Hippocampal formation (tissue), 2 donors: ENCODE measurements around the gene KIRREL3.

ENCODE experiments used
- DNase-seq, 2 donors: peaks; one replicate each; lab custom pipeline; 2025; lab: John Stamatoyannopoulos, UW

The KIRREL3 gene

DNA sequence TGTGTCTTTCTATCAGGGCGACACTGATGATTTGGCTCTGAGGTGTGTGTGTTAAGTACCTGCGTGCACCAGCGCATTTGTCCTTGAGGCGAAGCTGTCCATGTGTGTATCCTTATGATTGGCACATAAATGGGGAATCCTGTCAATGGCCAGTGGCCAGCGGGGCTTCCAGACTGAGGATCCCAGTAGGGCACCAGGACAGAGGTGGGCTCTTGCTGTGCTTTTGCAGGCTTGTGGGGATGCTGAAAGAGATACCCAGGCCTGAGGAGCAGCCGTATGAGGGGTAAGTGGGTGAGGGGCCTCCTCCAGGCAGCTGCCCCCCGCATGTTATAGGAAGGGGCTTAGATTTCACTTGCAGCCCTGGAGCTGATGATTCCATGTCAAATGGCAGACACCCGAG lies 488.3 kb downstream of the KIRREL3 start:
- no peak for DNase-seq

DNA sequence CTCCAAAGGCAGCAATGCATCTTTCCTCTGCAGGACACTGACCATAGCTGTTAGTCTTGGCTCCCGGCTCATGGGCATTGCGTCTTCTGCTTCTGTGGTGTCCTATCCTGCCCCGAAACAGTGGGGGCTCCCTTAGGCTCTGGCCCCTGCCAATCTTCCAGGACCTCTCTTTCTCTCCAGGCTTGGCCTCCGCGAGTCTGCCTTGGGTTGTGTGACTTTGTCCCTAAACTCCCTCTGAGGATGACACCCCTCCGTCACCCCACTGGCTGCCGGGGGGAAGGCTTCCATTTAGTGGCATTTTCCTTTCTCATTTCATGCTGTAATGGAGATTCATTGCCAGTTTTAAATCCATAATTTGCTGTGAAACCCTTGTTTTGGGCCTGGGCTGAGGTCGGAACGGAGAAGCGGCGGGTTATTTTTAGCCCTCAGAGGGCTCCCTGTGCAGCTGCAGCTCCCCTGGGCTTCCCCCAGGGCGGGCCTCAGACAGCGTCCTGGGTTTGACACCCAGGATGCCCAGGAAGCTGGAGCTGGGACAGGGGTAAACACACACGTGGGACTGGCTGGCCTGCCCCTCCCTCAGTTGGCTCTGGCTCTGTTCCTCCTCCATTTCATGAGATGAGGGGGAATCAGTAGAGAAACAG lies 489.0 kb downstream of the KIRREL3 start:
- DNase-seq: no peak

DNA sequence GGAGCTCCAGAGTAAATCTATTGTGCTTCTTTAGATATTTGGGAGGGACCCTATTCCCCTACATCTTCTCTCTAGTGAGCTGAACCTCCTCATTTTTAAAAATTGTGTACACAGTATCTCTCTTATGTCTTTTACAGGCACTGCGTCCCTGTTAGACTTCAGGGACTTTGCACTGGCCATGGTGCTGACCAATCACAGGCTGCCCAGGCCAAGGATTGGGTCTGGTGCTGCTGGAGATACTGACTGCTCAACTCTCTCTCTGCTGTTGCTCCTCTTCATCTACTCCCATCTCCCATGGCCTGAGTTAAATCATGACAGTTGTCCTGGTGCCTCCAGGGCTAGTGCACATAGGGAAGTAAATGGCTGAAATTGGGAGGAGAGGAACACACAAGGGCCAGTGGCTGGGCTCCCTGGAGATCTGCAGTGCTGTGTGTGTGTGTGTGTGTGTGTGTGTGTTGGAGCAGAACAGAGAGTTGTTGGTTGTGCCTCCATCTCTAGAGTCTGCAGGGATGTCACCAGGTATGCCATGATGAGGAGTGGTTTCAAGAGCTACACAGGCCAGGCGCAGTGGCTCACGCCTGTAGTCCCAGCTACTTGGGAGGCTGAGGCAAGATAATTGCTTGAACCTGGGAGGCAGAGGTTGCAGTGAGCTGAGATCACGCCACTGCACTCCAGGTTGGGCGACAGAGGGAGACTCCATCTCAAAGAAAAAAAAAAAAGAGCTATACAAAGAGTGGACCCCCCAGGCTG lies 489.8 kb downstream of the KIRREL3 start:
- no peak for DNase-seq

DNA sequence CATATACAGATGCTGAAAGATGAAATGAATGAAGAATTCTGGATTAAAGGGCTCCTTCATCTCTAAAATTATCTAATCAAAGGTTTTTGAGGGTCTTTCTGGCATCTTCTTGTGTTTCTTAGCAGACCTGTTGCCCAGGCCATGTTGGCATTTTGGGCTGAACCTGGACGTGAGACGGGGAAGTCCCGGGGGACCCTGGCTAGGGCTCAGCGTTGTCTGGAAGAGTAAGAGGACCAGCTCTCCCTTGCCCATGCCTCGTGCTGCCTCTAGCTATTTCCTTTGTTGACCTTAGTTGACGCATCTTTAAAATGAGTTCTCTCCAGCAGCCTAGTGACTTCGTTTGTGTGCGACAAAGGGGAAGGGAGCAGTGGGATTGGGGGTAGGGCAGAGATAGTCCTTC lies 492.9 kb downstream of the KIRREL3 start:
- no peak for DNase-seq

DNA sequence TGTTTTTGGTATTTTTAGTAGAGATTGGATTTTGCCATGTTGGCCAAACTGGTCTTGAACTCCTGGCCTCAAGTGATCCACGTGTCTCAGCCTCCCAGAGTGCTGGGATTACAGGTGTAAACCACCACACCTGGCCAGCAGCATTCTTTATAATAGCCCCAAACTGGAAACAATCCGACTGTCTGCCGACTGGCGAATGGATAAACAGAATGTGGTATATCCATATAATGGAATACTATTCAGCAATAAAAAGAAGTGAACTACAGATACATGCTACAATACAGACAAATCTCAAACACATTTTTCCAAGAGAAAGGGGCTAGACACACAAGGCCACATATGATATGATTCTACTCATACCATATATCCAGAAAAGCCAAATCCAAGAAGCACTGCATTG lies 493.8 kb downstream of the KIRREL3 start:
- DNase-seq: no peak

DNA sequence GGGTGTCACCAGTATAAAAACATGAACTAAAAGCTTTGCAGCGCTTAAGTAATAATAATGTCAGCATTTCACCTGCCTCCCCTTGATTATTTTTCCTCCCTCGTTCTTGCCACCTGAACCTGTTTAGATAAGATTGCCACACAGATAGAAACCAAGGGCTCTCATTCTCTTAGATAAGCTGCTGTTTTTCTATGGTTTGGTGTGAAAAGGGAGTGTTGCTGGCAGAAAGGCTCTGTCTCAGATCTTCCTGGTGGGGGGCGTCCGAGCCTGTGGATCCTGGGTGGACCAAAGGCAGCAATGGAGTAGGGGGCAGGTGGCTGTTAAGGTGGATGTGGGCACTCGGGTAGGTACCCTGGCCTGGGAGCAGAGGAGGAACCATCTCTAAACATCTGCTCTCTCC lies 497.6 kb downstream of the KIRREL3 start:
- no peak for DNase-seq

DNA sequence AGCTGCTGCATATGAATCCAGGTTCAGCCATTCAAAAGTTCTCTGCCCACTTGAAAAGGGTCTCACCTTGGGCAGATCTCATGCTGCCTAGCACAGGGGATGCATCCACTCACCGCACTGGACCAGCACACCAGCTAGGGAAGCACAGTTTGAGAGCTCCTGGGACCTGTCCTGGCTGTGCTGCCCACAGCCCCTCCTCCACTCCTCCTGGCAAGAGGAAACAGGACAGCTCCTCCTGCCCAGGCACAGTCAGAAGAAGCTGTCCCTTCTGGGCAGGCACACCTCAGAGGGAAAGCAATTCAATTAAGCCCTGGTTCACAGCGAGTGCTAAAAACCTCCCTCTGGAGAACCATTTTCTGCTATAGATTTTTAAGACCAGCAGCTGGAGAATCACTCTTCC lies 498.4 kb downstream of the KIRREL3 start:
- DNase-seq: no peak

DNA sequence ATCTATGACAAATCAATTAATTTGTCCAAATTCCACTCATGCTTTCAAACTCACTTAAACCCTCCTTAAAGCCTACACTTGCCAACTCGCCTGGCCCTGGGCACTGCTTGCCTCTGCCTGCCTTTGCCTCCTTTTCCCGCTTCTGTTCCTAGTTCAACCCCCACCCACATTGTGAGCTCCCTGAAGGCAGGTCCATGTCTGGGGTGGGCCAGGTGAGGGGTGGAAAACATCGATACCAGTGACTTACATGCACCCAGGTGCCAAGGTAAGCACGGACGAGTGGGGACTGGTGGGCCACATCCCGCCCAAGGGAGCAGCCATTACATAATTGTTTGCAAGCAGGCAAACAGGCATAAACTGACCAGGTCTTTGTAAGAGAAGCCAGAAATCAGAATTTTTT lies 498.9 kb downstream of the KIRREL3 start:
- DNase-seq: no peak

DNA sequence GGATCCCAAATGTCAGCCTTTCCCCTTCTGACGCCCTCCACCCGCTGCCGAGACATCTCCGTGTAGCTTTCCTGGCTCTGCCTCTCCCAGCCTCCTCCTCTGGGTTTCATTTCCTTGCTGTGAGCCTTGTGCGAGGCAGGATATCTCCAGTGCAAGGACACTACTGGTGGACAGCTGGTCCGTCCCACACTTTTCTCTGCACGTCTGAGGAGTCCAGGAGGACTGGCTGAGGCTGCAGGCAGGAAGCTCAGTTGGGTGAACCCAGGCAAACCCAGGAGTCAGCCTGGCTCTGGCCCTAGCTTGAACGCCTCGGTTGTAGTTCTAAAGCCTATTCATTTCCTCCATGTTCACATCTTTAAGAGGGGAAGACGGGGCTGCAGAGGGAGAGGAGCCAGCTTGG lies 499.6 kb downstream of the KIRREL3 start:
- DNase-seq: no peak

DNA sequence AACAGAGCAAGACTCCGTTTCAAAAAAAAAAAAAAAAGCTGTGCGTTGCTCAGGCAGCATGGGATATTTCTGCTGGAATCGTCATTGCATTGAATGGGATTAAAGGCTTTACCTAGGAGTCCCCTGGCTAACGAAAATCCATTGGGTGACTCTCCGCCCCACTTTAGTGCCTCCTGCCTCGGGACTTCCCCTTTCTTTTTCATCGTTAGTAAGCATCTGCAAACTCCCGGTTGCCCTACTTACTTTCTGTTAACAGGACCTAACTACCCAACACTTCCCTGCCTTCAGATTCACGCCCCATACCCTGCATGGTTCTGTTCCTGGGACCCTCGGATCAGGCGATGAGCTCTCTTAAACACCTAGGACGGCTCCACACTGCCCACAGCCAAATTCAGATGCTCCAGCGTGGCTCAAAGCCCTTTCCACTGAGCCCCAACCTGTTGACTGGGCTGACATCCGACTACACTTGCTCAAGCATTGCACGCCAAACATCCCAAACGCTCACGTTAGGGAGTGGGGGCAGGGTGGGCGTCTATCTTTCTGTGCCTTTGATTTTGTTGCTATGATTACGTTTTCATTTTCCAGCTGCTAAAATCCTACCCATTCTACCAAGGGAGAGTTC lies 501.3 kb downstream of the KIRREL3 start:
- no peak for DNase-seq

DNA sequence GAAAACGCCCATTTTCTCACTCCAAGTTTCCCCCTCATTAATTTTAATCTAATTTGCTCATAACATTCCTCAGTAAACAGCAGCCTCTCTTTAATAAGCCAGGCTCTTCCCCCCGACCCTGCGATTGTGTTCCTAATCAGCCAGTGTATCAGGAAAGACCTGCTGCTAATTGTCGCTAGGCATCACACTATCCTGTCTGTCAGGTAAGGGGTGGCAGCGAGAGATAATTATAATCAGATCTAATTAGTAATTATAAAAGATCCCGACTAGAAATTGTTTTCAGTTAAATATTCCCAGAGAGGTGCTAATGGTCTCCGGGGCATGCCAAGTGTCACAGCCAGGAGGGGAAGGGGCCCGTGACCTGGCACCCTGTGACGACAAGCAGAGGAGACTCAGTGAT lies 502.3 kb downstream of the KIRREL3 start:
- DNase-seq: no peak

DNA sequence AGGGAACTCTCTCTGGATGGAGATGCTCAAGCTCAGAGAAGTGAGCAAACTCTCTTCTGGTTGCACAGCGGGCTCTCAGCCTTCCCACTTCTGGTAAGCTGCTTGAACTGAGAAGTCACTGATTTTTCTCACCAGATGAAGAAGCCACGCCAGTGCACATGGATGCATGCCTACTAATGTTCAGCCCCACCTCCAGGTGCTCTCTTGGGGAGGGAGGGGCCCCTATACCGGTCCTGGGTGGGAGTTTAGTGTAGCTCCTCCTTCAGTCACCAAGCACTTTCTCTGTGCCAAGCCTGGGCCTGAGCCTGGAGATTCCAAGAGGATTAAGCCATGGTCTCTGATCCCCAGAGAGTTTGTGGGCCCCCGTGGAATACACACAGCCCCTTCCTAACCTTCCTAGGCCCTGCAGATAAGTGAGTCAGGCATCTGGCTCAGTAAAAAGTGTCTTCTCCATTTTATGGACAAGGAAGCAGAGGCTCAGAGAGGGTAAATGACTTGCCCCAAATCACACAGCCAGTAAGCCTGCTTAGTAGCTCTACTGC lies 502.9 kb downstream of the KIRREL3 start:
- no peak for DNase-seq

DNA sequence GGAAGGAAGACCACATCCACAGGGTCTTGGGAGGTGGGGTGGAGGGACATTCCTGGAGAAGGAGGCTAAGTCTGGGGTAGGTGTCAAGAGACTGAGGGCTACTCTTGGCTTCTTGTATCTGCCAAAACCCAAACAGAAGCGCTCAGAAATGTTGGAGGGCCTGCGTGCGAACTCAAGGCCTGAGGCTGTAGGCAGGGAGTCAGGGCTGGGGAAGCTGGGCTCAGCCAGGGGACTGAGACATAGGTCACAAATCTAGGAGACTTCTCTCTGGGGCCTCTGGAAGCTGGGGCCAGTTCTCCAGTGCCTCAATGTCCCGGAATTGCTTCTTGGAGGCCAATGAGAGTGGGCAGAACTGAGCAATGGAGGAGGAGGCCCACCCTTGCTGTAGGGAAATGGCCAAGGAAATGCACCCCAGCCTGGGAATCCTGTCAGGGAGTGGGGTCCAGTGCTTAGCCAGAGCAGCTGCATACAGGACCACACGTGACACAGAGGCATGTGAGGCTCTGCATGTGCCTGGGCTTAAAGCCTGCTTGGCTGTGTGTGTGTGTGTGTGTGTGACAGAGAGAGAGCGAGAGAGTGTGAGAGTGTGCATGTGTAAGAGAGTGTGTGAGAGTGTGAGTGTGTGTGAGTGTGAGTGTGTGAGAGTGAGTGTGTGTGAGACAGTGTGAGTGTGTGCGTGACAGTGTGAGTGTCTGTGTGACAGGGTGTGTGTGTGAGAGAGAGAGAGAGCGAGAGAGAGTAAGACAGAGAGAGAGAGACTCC lies 503.8 kb downstream of the KIRREL3 start:
- no peak for DNase-seq

DNA sequence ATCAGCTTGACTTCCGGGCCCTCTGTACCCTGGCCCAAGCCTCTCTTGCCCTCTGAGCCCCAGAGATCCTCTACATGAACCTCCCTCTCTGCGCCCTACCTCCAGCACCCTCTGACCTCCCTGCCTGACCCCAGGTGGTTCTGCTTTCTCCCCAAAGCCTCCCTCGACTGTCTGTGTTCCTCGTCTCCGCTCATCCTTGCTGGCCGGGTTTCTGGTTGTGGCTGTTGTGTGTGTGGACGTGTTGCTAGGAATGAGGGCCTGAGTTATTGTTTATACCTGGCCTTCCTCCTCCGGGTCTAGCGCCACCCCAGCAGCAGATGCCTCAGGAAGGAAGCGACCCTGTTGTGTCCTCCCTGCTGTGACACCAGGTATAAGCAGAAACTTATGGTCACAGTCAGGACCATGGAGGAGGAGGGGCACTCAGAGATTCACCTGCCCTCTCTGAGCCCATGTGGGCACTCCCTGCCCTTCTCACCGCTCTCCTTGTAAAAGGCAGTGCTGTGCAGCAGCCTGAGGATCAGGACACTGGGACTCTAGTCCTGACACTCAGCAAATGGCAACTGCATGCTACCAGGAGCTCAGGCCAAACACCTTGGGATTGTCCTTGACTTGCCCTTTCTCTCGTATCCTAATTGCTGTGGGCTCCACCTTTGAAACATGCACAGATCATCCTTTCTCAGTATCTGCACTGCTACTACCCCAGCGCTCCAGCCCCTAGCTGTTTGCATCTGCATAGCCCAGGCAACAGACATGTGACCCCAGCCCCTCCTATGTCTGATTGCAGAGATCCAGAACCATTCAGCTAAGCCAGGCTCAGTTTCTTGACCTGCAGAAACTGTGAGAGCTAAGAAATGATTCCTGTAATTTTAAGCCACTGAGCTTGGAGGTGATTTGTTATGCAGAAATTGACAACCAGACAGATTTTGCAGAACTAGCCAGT lies 505.0 kb downstream of the KIRREL3 start:
- DNase-seq: no peak

DNA sequence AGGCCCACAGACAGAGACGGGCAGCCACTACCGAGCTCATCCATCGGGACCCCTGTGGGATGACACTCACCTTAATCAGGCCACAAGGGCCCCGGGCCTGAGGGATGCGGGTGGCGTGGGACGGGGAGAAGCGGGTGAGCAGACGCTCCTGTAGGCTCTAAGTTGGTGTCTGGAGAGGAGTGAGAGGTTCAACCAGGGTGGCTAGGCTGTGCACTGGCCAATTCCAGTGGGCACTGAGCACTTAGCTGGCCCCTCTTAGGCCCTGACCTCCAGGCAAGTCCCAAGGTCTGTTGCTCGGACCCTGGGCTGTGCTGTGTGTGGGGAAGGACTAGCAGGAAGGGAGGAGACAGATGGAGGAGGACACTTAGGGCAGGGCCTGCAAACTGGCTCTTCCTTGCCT lies 505.7 kb downstream of the KIRREL3 start:
- DNase-seq: no peak

DNA sequence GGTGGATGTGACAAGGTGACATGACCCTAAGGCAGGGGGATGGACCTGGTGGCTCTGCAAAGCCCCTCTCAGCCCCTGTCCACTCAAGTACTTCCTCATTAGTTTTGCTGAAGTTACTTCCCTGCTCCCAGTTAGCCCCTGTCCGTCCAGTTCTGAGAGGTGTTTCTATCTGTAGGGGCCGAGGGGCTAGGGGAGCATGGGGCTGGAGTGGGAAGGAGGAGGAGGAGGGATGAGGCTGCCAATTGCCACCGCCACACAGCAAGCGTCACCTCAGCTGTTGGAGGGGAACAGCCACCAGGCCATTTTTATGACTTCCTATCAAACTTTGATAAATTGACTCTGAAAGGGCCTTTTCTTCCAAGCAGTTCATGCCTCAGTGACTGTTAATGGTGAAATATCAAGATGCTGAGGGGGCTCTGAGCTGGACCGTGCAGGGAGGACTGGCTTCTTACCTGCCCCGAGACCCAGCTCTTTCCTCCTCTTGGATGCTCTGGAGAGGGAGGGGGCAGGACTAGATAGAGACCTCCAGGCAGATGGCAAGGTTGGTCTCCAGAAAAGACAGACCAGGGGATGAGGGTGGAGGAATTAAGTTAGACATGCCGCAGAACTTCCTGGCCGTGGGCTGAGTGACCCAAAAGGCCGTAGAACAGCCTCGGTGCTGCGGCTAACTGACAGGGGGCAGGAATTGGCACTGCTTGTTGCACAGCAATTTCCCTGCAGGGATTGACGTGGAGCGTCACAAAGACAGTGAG lies 508.1 kb downstream of the KIRREL3 start:
- no peak for DNase-seq

DNA sequence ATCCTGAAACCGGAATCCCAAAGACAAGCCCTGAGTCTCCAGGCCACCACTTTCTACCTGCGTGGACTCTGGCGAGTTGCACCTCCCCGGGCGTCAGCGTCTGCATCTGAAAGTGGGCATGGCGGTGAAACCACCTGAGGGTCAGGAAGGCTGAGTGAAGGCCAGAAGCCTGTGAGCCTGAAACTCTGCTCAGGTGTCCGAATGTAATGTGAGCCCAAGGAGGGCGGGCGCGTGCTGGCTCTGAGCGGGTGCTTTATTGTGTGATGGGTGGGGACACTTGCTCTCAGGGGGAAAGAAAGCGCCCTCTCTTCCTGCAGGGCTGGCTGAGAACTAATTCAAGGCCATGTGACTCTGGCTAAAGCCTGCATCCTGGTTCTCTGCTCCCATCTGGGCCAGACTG lies 509.5 kb downstream of the KIRREL3 start:
- no peak for DNase-seq

DNA sequence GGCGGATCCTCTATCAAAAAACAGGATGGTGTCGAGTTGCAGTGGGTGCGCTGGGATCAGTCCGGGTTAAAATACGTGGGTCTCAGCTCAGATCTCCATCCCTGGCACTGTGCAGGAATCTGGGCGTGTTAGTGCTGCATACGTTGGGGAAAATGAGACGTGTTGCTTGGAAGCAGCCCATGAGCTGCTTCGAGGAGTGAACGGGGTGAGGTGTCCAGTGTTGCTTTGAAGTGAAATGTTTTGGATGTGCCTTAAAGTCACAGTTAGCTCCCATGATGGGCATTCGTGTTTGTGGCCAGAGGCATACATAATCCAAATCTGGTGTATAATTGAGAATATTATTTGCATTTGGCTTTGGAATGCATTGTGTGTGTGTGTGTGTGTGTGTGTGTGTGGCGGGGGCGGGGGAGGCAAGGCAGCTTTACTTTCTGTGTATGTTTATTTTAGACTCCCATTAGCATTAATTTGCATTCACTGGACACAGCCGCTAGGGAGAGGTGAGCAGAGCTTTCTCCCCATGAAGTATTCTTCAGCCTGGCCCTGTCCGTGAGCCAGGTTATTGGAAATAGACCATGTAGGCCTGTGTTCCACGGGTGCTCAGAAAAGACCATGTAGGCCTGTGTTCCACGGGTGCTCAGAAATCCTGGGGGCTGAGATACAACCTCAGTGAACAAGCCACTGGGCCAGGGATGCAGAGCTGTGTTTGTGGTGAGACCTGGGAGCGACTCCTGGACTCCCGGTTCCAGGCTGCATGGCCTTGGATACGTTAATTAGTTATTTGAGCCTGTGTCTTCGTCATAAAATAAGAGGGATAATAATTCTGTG lies 510.5 kb downstream of the KIRREL3 start:
- no peak for DNase-seq

DNA sequence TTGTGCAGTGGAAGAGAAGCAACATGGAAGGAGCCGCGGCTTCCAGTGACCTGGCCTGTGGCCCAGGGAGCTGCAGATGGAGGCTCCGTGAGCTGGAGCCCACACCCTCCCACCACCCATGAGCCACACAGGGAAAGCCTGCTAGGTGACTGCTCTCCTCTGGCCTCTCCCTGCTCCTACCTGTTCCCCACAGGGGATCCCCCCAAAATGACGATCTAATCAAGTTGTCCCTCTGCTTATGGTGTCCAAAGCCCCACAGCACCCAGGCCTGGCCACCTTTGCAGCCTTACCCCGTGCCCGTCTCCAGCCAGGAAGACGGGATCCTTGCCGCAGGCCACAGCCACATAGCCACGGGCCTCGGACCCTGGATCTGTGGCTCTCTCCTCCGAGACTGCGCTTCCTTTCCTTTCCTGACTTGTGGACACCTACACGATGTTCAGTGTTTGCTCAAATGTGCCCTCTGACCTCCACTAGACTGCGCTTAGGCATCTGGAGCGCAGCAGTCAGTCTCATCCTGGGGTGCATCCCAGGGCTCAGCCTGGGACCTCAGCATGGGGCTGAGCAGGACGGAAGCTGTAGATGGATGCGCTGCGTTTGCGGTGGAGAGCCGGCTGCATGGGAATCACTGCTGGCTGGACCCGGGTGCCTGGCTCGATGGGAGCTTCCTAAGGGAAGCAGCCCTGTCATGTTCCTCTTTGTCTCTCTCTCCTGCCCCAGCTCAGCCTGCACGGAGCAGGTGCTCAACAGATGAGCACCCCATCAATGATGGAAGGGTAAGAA lies 511.8 kb downstream of the KIRREL3 start:
- DNase-seq: no peak
